Measurements from ENCODE around the gene ARHGEF19. TPM values are rescaled to one million over a fixed set of nuclear protein-coding genes. Genes with fewer than 3 reads are reported as not detected.
A peak's percentile ranks its signal among the peaks of the same experiment; 100 is the strongest.

The ARHGEF19 gene
- total RNA-seq, 1 experiment from 2014 or later = 21.0 TPM

- peaks cover 1% of the 10 kb centered on the region; the same call in 1 of the 2 replicates for H3K27me3 ChIP-seq (ENCODE audit: control insufficient read depth, insufficient read depth, low read length)
- peak within 1 kb of the TSS; percentile 96 for H3K4me3 ChIP-seq (ENCODE audit: insufficient read depth, low read depth, low read length)
These were observed 56.7 kb downstream of the ARHGEF19 start, which contains the start of gene EPHA2 for GRCh38 chr1:16155537-16156410. Gene EPHA2, minus strand, starts transcription at chr1:16156069. Its CDS starts 137 bp downstream, at chr1:16155932.

GRCh38 chr1:16153999-16154673 is 58.3 kb downstream of the ARHGEF19 start:
- DNase-seq = peak; percentile 73
- peaks cover 5% of the 10 kb centered on the region for H3K36me3 ChIP-seq (replicated peaks; ENCODE audit: control insufficient read depth, insufficient read depth, low read length)
- H3K4me3 ChIP-seq (ENCODE audit: insufficient read depth, low read depth, low read length) = peak overlapping the region; percentile 96
- peaks cover 1% of the 10 kb centered on the region; the same call in 1 of the 2 replicates for H3K27me3 ChIP-seq (ENCODE audit: control insufficient read depth, insufficient read depth, low read length)

More at GRCh38 chr1:16155537-16156410, 56.7 kb downstream of the ARHGEF19 start, which contains the start of gene EPHA2:
- peak; percentile 98 for DNase-seq
- H3K36me3 ChIP-seq (replicated peaks; ENCODE audit: control insufficient read depth, insufficient read depth, low read length) = no peaks in the 10 kb centered on the region; the same call in 1 of the 2 replicates

GRCh38 chr1:16153096-16153998 is 59.1 kb downstream of the ARHGEF19 start:
- Histone ChIP-seq H3K4me3 (ENCODE audit: insufficient read depth, low read depth, low read length) (peak overlapping the region; percentile 96), H3K27me3 (ENCODE audit: control insufficient read depth, insufficient read depth, low read length) (peaks cover 1% of the 10 kb centered on the region; the same call in 1 of the 2 replicates), H3K36me3 (replicated peaks; ENCODE audit: control insufficient read depth, insufficient read depth, low read length) (peaks cover 11% of the 10 kb centered on the region)
- peak; percentile 82 for DNase-seq

- H3K27me3 ChIP-seq (ENCODE audit: control insufficient read depth, insufficient read depth, low read length) = peaks cover 1% of the 10 kb centered on the region; the same call in 1 of the 2 replicates
These were observed 59.9 kb downstream of the ARHGEF19 start for GRCh38 chr1:16152481-16153087.

GRCh38 chr1:16151995-16152384 is 60.5 kb downstream of the ARHGEF19 start:
- Histone ChIP-seq H3K36me3 (replicated peaks; ENCODE audit: control insufficient read depth, insufficient read depth, low read length) (peaks cover 14% of the 10 kb centered on the region), H3K27me3 (ENCODE audit: control insufficient read depth, insufficient read depth, low read length) (peaks cover 1% of the 10 kb centered on the region; the same call in 1 of the 2 replicates), H3K4me3 (ENCODE audit: insufficient read depth, low read depth, low read length) (no peak overlapping the region)
- DNase-seq = no peak

More at GRCh38 chr1:16152481-16153087, 59.9 kb downstream of the ARHGEF19 start:
- DNase-seq = peak; percentile 81
- peaks cover 14% of the 10 kb centered on the region for H3K36me3 ChIP-seq (replicated peaks; ENCODE audit: control insufficient read depth, insufficient read depth, low read length)
- H3K4me3 ChIP-seq (ENCODE audit: insufficient read depth, low read depth, low read length) = peak overlapping the region; percentile 96; the same call in 1 of the 2 replicates

- H3K27me3 ChIP-seq (ENCODE audit: control insufficient read depth, insufficient read depth, low read length) = no peaks in the 10 kb centered on the region
- peaks cover 14% of the 10 kb centered on the region for H3K36me3 ChIP-seq (replicated peaks; ENCODE audit: control insufficient read depth, insufficient read depth, low read length)
- peak; percentile 71 for DNase-seq
- no peak overlapping the region for H3K4me3 ChIP-seq (ENCODE audit: insufficient read depth, low read depth, low read length)
These were observed 61.1 kb downstream of the ARHGEF19 start for GRCh38 chr1:16151196-16151994.

- H3K27me3 ChIP-seq (ENCODE audit: control insufficient read depth, insufficient read depth, low read length) = no peaks in the 10 kb centered on the region
- H3K4me3 ChIP-seq (ENCODE audit: insufficient read depth, low read depth, low read length) = no peak overlapping the region
- H3K36me3 ChIP-seq (replicated peaks; ENCODE audit: control insufficient read depth, insufficient read depth, low read length) = peaks cover 14% of the 10 kb centered on the region
- no peak for DNase-seq
These were observed 61.9 kb downstream of the ARHGEF19 start for GRCh38 chr1:16150508-16150907.

GRCh38 chr1:16149702-16150488 is 62.6 kb downstream of the ARHGEF19 start:
- no peaks in the 10 kb centered on the region for H3K27me3 ChIP-seq (ENCODE audit: control insufficient read depth, insufficient read depth, low read length)
- no peak overlapping the region for H3K4me3 ChIP-seq (ENCODE audit: insufficient read depth, low read depth, low read length)
- H3K36me3 ChIP-seq (replicated peaks; ENCODE audit: control insufficient read depth, insufficient read depth, low read length) = peaks cover 15% of the 10 kb centered on the region

GRCh38 chr1:16149146-16149545 is 63.3 kb downstream of the ARHGEF19 start:
- Histone ChIP-seq H3K27me3 (ENCODE audit: control insufficient read depth, insufficient read depth, low read length) (no peaks in the 10 kb centered on the region), H3K36me3 (replicated peaks; ENCODE audit: control insufficient read depth, insufficient read depth, low read length) (peaks cover 19% of the 10 kb centered on the region), H3K4me3 (ENCODE audit: insufficient read depth, low read depth, low read length) (no peak overlapping the region)
- no peak for DNase-seq

More at GRCh38 chr1:16149702-16150488, 62.6 kb downstream of the ARHGEF19 start:
- DNase-seq = no peak

- Histone ChIP-seq H3K4me3 (ENCODE audit: insufficient read depth, low read depth, low read length) (no peak overlapping the region), H3K36me3 (replicated peaks; ENCODE audit: control insufficient read depth, insufficient read depth, low read length) (peaks cover 20% of the 10 kb centered on the region), H3K27me3 (ENCODE audit: control insufficient read depth, insufficient read depth, low read length) (no peaks in the 10 kb centered on the region)
- no peak for DNase-seq
These were observed 63.9 kb downstream of the ARHGEF19 start for GRCh38 chr1:16148329-16149092.

Data from H7 (cell line).